GM23338 (cell line): ENCODE results near the gene PARVA. TPM values are rescaled to one million over a fixed set of nuclear protein-coding genes. Genes with fewer than 3 reads are reported as not detected.

Experiments used
- ATAC-seq: fragments of 200-7000 bp; cut with Tn5 transposase; 3 replicates; pipeline ENCODE4 v1.9.1; 2020
- DNase-seq: peaks from one replicate; pipeline ENCODE4 v3.0.0-alpha.2; 2015; ENCODE audit warnings: low spot score
- H2AFZ ChIP-seq: fragments of 200-600 bp; sonication (generic); 2 replicates; pipeline ENCODE4 v1.8.0; 2016; ENCODE audit warnings: antibody characterized with exemption, mild to moderate bottlenecking, moderate library complexity
- H3F3A ChIP-seq: fragments of 200-600 bp; sonication (generic); replicated peaks from 2 replicates; pipeline ENCODE4 v1.8.0; 2017; ENCODE audit warnings: antibody characterized with exemption, mixed run types, low read depth
- H3K27ac ChIP-seq: fragments of 200-600 bp; sonication (generic); 2 replicates; pipeline ENCODE4 v1.6.1; 2016; ENCODE audit warnings: low read depth
- H3K27me3 ChIP-seq: fragments of 200-600 bp; sonication (generic); 2 replicates; pipeline ENCODE4 v1.8.0; 2016; ENCODE audit warnings: mild to moderate bottlenecking, mixed run types, moderate library complexity; ENCODE audit not compliant: insufficient read depth
- H3K36me3 ChIP-seq: fragments of 200-600 bp; sonication (generic); 2 replicates; pipeline ENCODE4 v1.8.0; 2016; ENCODE audit warnings: mild to moderate bottlenecking; ENCODE audit not compliant: insufficient read depth
- H3K4me1 ChIP-seq: fragments of 200-600 bp; sonication (generic); 2 replicates; pipeline ENCODE4 v1.8.0; 2016; ENCODE audit warnings: mild to moderate bottlenecking, moderate library complexity; ENCODE audit not compliant: insufficient read depth
- H3K4me2 ChIP-seq: fragments of 200-600 bp; sonication (generic); 2 replicates; pipeline ENCODE4 v1.7.1; 2017; ENCODE audit warnings: mixed run types
- H3K4me3 ChIP-seq: fragments of 200-600 bp; sonication (generic); 2 replicates; pipeline ENCODE4 v1.6.1; 2016; ENCODE audit warnings: mixed run types
- H3K79me2 ChIP-seq: fragments of 200-600 bp; sonication (generic); replicated peaks from 2 replicates; pipeline ENCODE4 v1.8.0; 2017; ENCODE audit warnings: mild to moderate bottlenecking; ENCODE audit not compliant: insufficient read depth
- H3K9me2 ChIP-seq: fragments of 200-600 bp; sonication (generic); 2 replicates; pipeline ENCODE4 v1.8.0; 2017; ENCODE audit not compliant: insufficient read depth
- H4K20me1 ChIP-seq: fragments of 200-600 bp; sonication (generic); replicated peaks from 2 replicates; pipeline ENCODE4 v1.8.0; 2017; ENCODE audit warnings: mild to moderate bottlenecking; ENCODE audit not compliant: insufficient read depth
- H3K27ac Mint-ChIP-seq: 2 replicates; pipeline ENCODE4 v1.8.0; 2020; ENCODE audit warnings: inconsistent platforms, mild to moderate bottlenecking, moderate library complexity, mixed read lengths
- H3K27me3 Mint-ChIP-seq: 3 replicates; pipeline ENCODE4 v1.8.0; 2022; ENCODE audit warnings: low read depth, mild to moderate bottlenecking, moderate library complexity, mixed read lengths, inconsistent platforms; ENCODE audit not compliant: insufficient read depth, poor library complexity
- H3K36me3 Mint-ChIP-seq: 3 replicates; pipeline ENCODE4 v1.8.0; 2021; ENCODE audit warnings: low read depth, mild to moderate bottlenecking, inconsistent platforms, moderate library complexity, mixed read lengths
- H3K4me1 Mint-ChIP-seq: 3 replicates; pipeline ENCODE4 v1.8.0; 2020; ENCODE audit warnings: mild to moderate bottlenecking, inconsistent platforms, mixed read lengths
- H3K4me3 Mint-ChIP-seq: 3 replicates; pipeline ENCODE4 v1.8.0; 2021; ENCODE audit warnings: moderate library complexity, mild to moderate bottlenecking, inconsistent platforms, mixed read lengths
- H3K9me3 Mint-ChIP-seq: 3 replicates; pipeline ENCODE4 v1.8.0; 2020; ENCODE audit warnings: moderate library complexity, mild to moderate bottlenecking, inconsistent platforms, mixed read lengths
- CTCF ChIP-seq, 2 experiments: fragments of 200-600 bp in 1 of 2; sonication (generic) in 1 of 2; conservative IDR thresholded peaks; 2 replicates each; pipeline versions ENCODE4 v1.5.1 to v1.6.1; 2016 to 2017; ENCODE audit warnings: antibody characterized with exemption in 2 of 2, low read depth in 2 of 2, mild to moderate bottlenecking in 2 of 2, moderate library complexity in 1 of 2
- ETS1 ChIP-seq: IDR thresholded peaks from 2 replicates; pipeline ENCODE4 v1.6.1; 2016; ENCODE audit warnings: antibody characterized with exemption
- EZH2 ChIP-seq: fragments of 200-600 bp; sonication (generic); IDR thresholded peaks from one replicate; pipeline ENCODE4 v1.8.0; 2017; ENCODE audit warnings: antibody characterized with exemption, mild to moderate bottlenecking, low read depth; ENCODE audit not compliant: unreplicated experiment
- EZH2phosphoT487 ChIP-seq: fragments of 200-600 bp; sonication (generic); IDR thresholded peaks from one replicate; pipeline ENCODE4 v1.8.1; 2018; ENCODE audit warnings: antibody characterized with exemption; ENCODE audit not compliant: unreplicated experiment
- JUNB ChIP-seq: IDR thresholded peaks from one replicate; pipeline ENCODE4 v1.6.1; 2016; ENCODE audit warnings: antibody characterized with exemption; ENCODE audit not compliant: unreplicated experiment
- NANOG ChIP-seq: IDR thresholded peaks from 2 replicates; pipeline ENCODE4 v1.6.1; 2016; ENCODE audit warnings: antibody characterized with exemption, borderline replicate concordance
- POLR2AphosphoS5 ChIP-seq: IDR thresholded peaks from 2 replicates; pipeline ENCODE4 v1.6.1; 2016; ENCODE audit warnings: antibody characterized with exemption, low read depth
- REST ChIP-seq: IDR thresholded peaks from one replicate; pipeline ENCODE4 v1.6.1; 2018; ENCODE audit warnings: antibody characterized with exemption; ENCODE audit not compliant: unreplicated experiment
- STAT1 ChIP-seq: IDR thresholded peaks from one replicate; pipeline ENCODE4 v1.6.1; 2016; ENCODE audit warnings: antibody characterized with exemption; ENCODE audit not compliant: unreplicated experiment
- ZNF114 ChIP-seq: fragments of 250-450 bp; sonication (Bioruptor Pico); IDR thresholded peaks from 2 replicates; pipeline ENCODE4 v1.5.0; 2020; ENCODE audit warnings: mild to moderate bottlenecking, moderate library complexity
- ZNF331 ChIP-seq: fragments of 250-450 bp; sonication (Bioruptor Pico); IDR thresholded peaks from 2 replicates; pipeline ENCODE4 v1.5.0; 2020; ENCODE audit warnings: low read depth, mild to moderate bottlenecking, moderate library complexity
- ZNF462 ChIP-seq: fragments of 250-450 bp; sonication (Bioruptor Pico); IDR thresholded peaks from 2 replicates; pipeline ENCODE4 v1.5.0; 2020; ENCODE audit warnings: mild to moderate bottlenecking, moderate library complexity
- polyA plus RNA-seq: library from polyadenylated mRNA; unstranded; fragments of >200 nt; fragmentation: Nextera tagmentation; extraction: Ambion mirVana; gene quantifications from 2 replicates; pipeline ENCODE4 v1.2.1, GENCODE V29; 2016
- total RNA-seq: library from RNA; depleted of rRNA; stranded (reverse); fragments of >200 nt; shearing (Covaris generic); gene quantifications from 2 replicates; pipeline ENCODE4 v1.2.3, GENCODE V29; 2014

PARVA gene
- total and polyA plus RNA-seq, 2 experiments from 2014 or later: 5.8 to 6.9 TPM

- DNase-seq (no peak), ATAC-seq (no peak)
- H3K4me2 ChIP-seq: no peak overlapping the region
- no peaks in the 10 kb centered on the region for H3K79me2 ChIP-seq
- no peak overlapping the region for H3K4me3 ChIP-seq
- no peaks in the 10 kb centered on the region for H3K4me1 ChIP-seq
- no peaks in the 10 kb centered on the region for H3F3A ChIP-seq
- Mint-ChIP-seq H3K4me3 (no peak overlapping the region), H3K27me3 (peaks cover 4% of the 10 kb centered on the region), H3K36me3 (peaks cover 4% of the 10 kb centered on the region; the same call in 1 of the 3 replicates), H3K9me3 (peaks cover 4% of the 10 kb centered on the region), H3K27ac (no peak overlapping the region), H3K4me1 (no peaks in the 10 kb centered on the region)
- TF ChIP-seq ZNF462 (CRISPR knock-in tag): no peak
- no peak for TF ChIP-seq ZNF331 (CRISPR knock-in tag)
- no peak for TF ChIP-seq EZH2phosphoT487
- TF ChIP-seq JUNB: no peak
- no peak for TF ChIP-seq POLR2AphosphoS5
- TF ChIP-seq STAT1: no peak
- no peak for TF ChIP-seq NANOG
- TF ChIP-seq REST: no peak
- TF ChIP-seq CTCF (conservative IDR thresholded peaks at IDR 0.05; ENCODE audit: low read depth in 2 of 2): no peak
- TF ChIP-seq EZH2: no peak
- TF ChIP-seq ZNF114 (CRISPR knock-in tag): no peak
- TF ChIP-seq ETS1: no peak
- H2AFZ ChIP-seq: no peak overlapping the region
- no peaks in the 10 kb centered on the region for H3K36me3 ChIP-seq
- H3K9me2 ChIP-seq: 0 out of 2 replicates have a peak, but pooled peaks cover 5% of the 10 kb centered on the region
- no peaks in the 10 kb centered on the region for H3K27me3 ChIP-seq
- H4K20me1 ChIP-seq: no peaks in the 10 kb centered on the region
- no peak overlapping the region for H3K27ac ChIP-seq
These were observed 106.2 kb downstream of the PARVA start for GRCh38 chr11:12483604-12484003.
